ENCODE data around the gene MYO1G.

GRCh38 chr7:45003789-45004188 is 25.0 kb upstream of the MYO1G start:
- no peak for TF ChIP-seq CTCF (IDR thresholded peaks at IDR 0.05)
- TF ChIP-seq CHD2 (IDR thresholded peaks at IDR 0.05; ENCODE audit: low read length, partially characterized antibody), result no peak
- no peak for TF ChIP-seq JUND (IDR thresholded peaks at IDR 0.05)
- TF ChIP-seq GABPA (IDR thresholded peaks at IDR 0.05; ENCODE audit: low read depth), result no peak
- no peak for TF ChIP-seq EP300 (IDR thresholded peaks at IDR 0.05; ENCODE audit: borderline replicate concordance in 1 of 2, low read depth in 1 of 2, low read length in 1 of 2)
- TF ChIP-seq IRF3 (IDR thresholded peaks at IDR 0.05; ENCODE audit: low read depth, low read length), result no peak
- no peak for TF ChIP-seq YY1 (IDR thresholded peaks at IDR 0.05; ENCODE audit: low read depth)
- no peak for TF ChIP-seq ELF1 (IDR thresholded peaks at IDR 0.05)
